Erythroblast (primary cell): ENCODE data around the gene SV2B.

Experiments
- GATA1 ChIP-seq: IDR thresholded peaks from 2 replicates; pipeline ENCODE4 v1.6.1; 2011; ENCODE audit warnings: low read depth, mild to moderate bottlenecking, control low read depth, low read length, moderate library complexity
- POLR2A ChIP-seq: IDR thresholded peaks from 2 replicates; pipeline ENCODE4 v1.6.1; 2011; ENCODE audit warnings: mild to moderate bottlenecking, low read length

DNA sequence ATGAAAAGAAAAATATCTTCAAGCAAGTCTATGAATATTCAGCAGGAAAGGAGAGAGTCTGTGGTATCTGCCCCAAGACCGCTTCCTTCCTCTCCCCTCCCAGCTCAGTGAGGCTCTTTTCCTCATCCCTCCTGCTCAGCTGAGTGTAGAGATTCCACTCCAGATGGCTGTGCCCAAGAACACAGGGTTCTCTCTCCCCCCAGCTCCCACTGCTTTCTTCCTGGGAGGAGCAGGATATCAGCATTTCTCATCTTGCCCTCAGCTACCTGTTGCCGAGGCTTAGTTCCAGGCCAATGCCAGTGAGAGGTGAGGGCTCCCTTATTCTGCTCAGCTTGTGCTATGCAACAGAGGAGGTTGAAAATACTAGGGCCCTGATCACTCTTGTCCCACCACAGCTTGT, 211.9 kb downstream of the SV2B start:
- TF ChIP-seq POLR2A (no peak), GATA1 (no peak)
